ENCODE results near the gene TARBP2. TPM values are rescaled to one million over a fixed set of nuclear protein-coding genes. Genes with fewer than 3 reads are reported as not detected.
A peak's percentile ranks its signal among the peaks of the same experiment; 100 is the strongest.

Gene TARBP2
- total RNA-seq, 1 experiment from 2014 or later: 20.7 TPM

- DNase-seq: no peak
- no peaks in the 10 kb centered on the region for H3K4me1 Mint-ChIP-seq (ENCODE audit: low read depth, unreplicated experiment)
- no peaks in the 10 kb centered on the region for H3K27me3 Mint-ChIP-seq (ENCODE audit: unreplicated experiment)
- H3K27ac Mint-ChIP-seq (ENCODE audit: unreplicated experiment): no peak overlapping the region
- intact Hi-C loops (cut with micrococcal nuclease; ENCODE audit: unreplicated experiment): no loop called here
- peaks cover 88% of the 10 kb centered on the region for H3K36me3 Mint-ChIP-seq (ENCODE audit: insufficient read depth, unreplicated experiment)
- TF ChIP-seq CTCF (IDR thresholded peaks at IDR 0.05; ENCODE audit: unreplicated experiment): no peak
- CTCF ChIA-PET: no interaction called here
- H3K4me3 Mint-ChIP-seq (ENCODE audit: low read depth, unreplicated experiment): no peak overlapping the region
- no peaks in the 10 kb centered on the region for H3K9me3 Mint-ChIP-seq (ENCODE audit: low read depth, unreplicated experiment)
- TSS peak; percentile 7 for BruUV-seq (replicated peaks)
Measured at GRCh38 chr12:53467880-53468279, 33.2 kb upstream of the TARBP2 start.

GRCh38 chr12:53468282-53468681 is 32.8 kb upstream of the TARBP2 start:
- H3K4me3 Mint-ChIP-seq (ENCODE audit: low read depth, unreplicated experiment): no peak overlapping the region
- no peaks in the 10 kb centered on the region for H3K4me1 Mint-ChIP-seq (ENCODE audit: low read depth, unreplicated experiment)
- no peak for DNase-seq
- no peak for TF ChIP-seq CTCF (IDR thresholded peaks at IDR 0.05; ENCODE audit: unreplicated experiment)
- no peak overlapping the region for H3K27ac Mint-ChIP-seq (ENCODE audit: unreplicated experiment)
- BruUV-seq (replicated peaks): no TSS peak
- CTCF ChIA-PET: no interaction called here
- H3K9me3 Mint-ChIP-seq (ENCODE audit: low read depth, unreplicated experiment): no peaks in the 10 kb centered on the region
- no peaks in the 10 kb centered on the region for H3K27me3 Mint-ChIP-seq (ENCODE audit: unreplicated experiment)
- H3K36me3 Mint-ChIP-seq (ENCODE audit: insufficient read depth, unreplicated experiment): peaks cover 86% of the 10 kb centered on the region
- intact Hi-C loops (cut with micrococcal nuclease; ENCODE audit: unreplicated experiment): no loop called here

DNA sequence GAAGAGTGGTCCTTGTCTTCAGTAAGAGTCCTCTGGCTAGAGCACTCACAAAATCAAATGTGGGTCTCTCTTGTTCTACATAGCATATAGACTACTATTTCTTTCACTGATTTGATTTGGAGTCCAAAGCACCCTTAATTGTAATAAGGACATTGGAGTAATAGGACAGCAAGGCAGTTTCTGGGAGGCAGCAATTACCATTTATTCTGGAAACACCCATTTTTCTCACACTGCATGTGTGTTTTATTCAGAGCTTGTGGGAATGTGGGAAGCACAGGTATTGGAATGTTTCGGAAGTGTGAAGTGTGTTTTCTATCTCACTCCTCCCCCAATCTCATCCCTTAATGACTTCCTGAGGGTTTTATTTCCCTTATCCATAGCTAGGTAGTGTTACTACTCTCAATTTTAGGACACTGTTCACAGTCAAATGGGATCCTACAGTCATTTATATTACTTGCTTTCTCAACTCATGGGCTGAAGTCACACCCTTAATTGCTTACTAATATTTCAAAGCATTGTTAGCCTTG is 29.0 kb upstream of the TARBP2 start:
- Mint-ChIP-seq H3K36me3 (ENCODE audit: insufficient read depth, unreplicated experiment) (peaks cover 85% of the 10 kb centered on the region), H3K27ac (ENCODE audit: unreplicated experiment) (no peak overlapping the region), H3K27me3 (ENCODE audit: unreplicated experiment) (no peaks in the 10 kb centered on the region), H3K4me1 (ENCODE audit: low read depth, unreplicated experiment) (no peaks in the 10 kb centered on the region), H3K4me3 (ENCODE audit: low read depth, unreplicated experiment) (no peak overlapping the region), H3K9me3 (ENCODE audit: low read depth, unreplicated experiment) (no peaks in the 10 kb centered on the region)
- intact Hi-C loops (cut with micrococcal nuclease; ENCODE audit: unreplicated experiment): no loop called here
- no TSS peak for BruUV-seq (replicated peaks)
- no peak for TF ChIP-seq CTCF (IDR thresholded peaks at IDR 0.05; ENCODE audit: unreplicated experiment)
- no peak for DNase-seq
- CTCF ChIA-PET: no interaction called here

DNA sequence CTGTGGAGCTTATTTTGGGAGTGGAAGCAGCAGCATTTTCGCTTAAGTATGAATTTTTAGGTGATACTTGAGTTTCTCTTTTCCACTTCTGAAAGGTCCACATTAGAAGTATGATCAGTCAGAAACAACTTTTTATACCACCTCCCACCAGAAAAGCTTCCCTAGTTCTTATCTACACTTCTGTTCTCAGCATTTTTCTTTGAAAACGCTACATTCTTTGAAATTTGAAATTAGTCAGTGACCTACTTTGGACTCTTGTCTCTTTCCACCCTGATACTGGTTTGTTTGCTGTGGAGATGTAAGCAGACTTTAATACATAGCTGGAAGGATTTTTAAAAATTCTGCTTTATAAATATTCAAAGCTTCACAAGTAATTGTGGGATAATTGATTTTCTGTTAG is 27.0 kb upstream of the TARBP2 start:
- Mint-ChIP-seq H3K27me3 (ENCODE audit: unreplicated experiment) (no peaks in the 10 kb centered on the region), H3K4me3 (ENCODE audit: low read depth, unreplicated experiment) (no peak overlapping the region), H3K4me1 (ENCODE audit: low read depth, unreplicated experiment) (no peaks in the 10 kb centered on the region), H3K9me3 (ENCODE audit: low read depth, unreplicated experiment) (no peaks in the 10 kb centered on the region), H3K27ac (ENCODE audit: unreplicated experiment) (no peak overlapping the region), H3K36me3 (ENCODE audit: insufficient read depth, unreplicated experiment) (peaks cover 84% of the 10 kb centered on the region)
- CTCF ChIA-PET: no interaction called here
- no peak for DNase-seq
- no peak for TF ChIP-seq CTCF (IDR thresholded peaks at IDR 0.05; ENCODE audit: unreplicated experiment)
- intact Hi-C loops (cut with micrococcal nuclease; ENCODE audit: unreplicated experiment): no loop called here
- TSS peak; percentile 16 for BruUV-seq (replicated peaks)
